Gastrocnemius medialis (tissue), 4 donors: Measurements from ENCODE around the gene ZBTB46. TPM values are rescaled to one million over a fixed set of nuclear protein-coding genes. Genes with fewer than 3 reads are reported as not detected.

Source experiments
- ATAC-seq, 2 donors: fragments of 150-250 bp; one replicate each; pipeline ENCODE4 v1.9.1; 2016
- DNase-seq, 2 donors: peaks; one replicate each; pipeline ENCODE4 v3.0.0-alpha.2; 2019
- H3K27ac ChIP-seq, 4 donors: fragments of 200-600 bp; sonication (generic); 1 replicate in 1 of 4; 2 replicates in 3 of 4; pipeline ENCODE4 v1.5.1; 2016 to 2018; ENCODE audit warnings: mild to moderate bottlenecking in 2 of 4, moderate library complexity in 1 of 4
- H3K27me3 ChIP-seq, 3 donors: fragments of 200-600 bp; sonication (generic) in 2 of 3; 1 replicate in 1 of 3; 2 replicates in 2 of 3; pipeline versions ENCODE4 v1.5.1 to v1.6.0; 2016 to 2019; ENCODE audit warnings: mild to moderate bottlenecking in 1 of 3, moderate library complexity in 1 of 3
- H3K36me3 ChIP-seq, 2 donors: fragments of 200-600 bp; sonication (generic) in 1 of 2; one replicate each; pipeline ENCODE4 v1.5.1; 2017 to 2018
- H3K4me1 ChIP-seq, 2 donors: fragments of 200-600 bp; sonication (generic) in 1 of 2; one replicate each; pipeline ENCODE4 v1.5.1; 2016 to 2017; ENCODE audit warnings: mild to moderate bottlenecking in 2 of 2
- H3K4me3 ChIP-seq, 4 donors: fragments of 200-600 bp; sonication (generic) in 3 of 4; 1 replicate in 1 of 4; 2 replicates in 3 of 4; pipeline ENCODE4 v1.5.1; 2016 to 2019; ENCODE audit warnings: mild to moderate bottlenecking in 2 of 4
- H3K9me3 ChIP-seq, 3 donors: fragments of 200-600 bp; sonication (generic) in 2 of 3; 1 replicate in 1 of 3; 2 replicates in 2 of 3; pipeline ENCODE4 v1.5.1; 2016 to 2019
- POLR2A ChIP-seq, 2 donors: fragments of 450-650 bp; IDR thresholded peaks; one replicate each; pipeline ENCODE4 v1.6.1; 2017; ENCODE audit warnings: antibody characterized with exemption in 2 of 2, mild to moderate bottlenecking in 2 of 2, moderate library complexity in 2 of 2
- in situ Hi-C, 4 donors: fragments of 200-750 bp; cut with MboI; loops; one replicate each; pipeline versions ENCODE4 v1.15.0 to v1.8.0; 2017; ENCODE audit warnings: low sequenced_read_pairs in 4 of 4
- intact Hi-C: fragments of 100-400 bp; cut with DNase I; formaldehyde crosslinking; loops from one replicate; pipeline ENCODE4 v1.15.1; 2023; ENCODE audit warnings: low total_unique reads
- total RNA-seq, 4 donors: library from RNA; depleted of rRNA; stranded (reverse); fragments of >200 nt; gene quantifications; one replicate each; pipeline versions ENCODE4 v1.1.0 to v1.2.3, GENCODE V29; 2016
- TF ChIP-seq, protein P1 (sequence below), 5 experiments: fragments of 450-650 bp in 3 of 5; fragments of 200-600 bp in 2 of 5; sonication (generic) in 2 of 5; IDR thresholded peaks in 4 of 5; conservative IDR thresholded peaks in 1 of 5; 1 replicate in 4 of 5; 2 replicates in 1 of 5; pipeline ENCODE4 v1.5.1; 2016 to 2019; ENCODE audit warnings: antibody characterized with exemption in 5 of 5, mild to moderate bottlenecking in 3 of 5, moderate library complexity in 3 of 5

The ZBTB46 gene
- total RNA-seq, 4 donors from 2014 or later = 4.3 to 7.1 (median 5.6) TPM

DNA sequence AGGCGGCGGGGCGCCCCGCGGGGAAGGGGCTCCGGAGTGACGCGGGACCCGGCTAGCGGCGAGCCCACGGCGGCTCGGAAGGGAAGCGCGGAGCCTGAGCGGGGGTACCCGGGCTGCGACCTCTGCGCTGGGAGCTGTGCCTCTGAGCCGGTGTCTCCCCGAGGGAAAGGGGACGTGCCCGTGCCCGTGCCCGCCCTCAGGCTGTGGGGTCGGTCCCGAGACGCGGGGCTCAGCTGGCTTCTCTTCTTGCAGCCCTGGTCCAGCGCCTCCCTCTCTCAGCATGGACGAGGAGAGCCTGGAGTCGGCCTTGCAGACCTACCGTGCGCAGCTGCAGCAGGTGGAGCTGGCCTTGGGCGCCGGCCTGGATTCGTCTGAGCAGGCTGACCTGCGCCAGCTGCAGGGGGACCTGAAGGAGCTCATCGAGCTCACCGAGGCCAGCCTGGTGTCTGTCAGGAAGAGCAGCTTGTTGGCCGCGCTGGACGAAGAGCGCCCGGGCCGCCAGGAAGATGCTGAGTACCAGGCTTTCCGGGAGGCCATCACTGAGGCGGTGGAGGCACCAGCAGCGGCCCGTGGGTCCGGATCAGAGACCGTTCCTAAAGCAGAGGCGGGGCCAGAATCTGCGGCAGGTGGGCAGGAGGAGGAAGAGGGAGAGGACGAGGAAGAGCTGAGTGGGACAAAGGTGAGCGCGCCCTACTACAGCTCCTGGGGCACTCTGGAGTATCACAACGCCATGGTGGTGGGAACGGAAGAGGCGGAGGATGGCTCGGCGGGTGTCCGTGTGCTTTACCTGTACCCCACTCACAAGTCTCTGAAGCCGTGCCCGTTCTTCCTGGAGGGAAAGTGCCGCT is 122.5 kb downstream of the ZBTB46 start:
- H3K4me3 ChIP-seq = peak overlapping the region; percentile 76 to 90 (median 85)
- TF ChIP-seq POLR2A (IDR thresholded peaks at IDR 0.05) = no peak
- TF ChIP-seq, protein P1, sequence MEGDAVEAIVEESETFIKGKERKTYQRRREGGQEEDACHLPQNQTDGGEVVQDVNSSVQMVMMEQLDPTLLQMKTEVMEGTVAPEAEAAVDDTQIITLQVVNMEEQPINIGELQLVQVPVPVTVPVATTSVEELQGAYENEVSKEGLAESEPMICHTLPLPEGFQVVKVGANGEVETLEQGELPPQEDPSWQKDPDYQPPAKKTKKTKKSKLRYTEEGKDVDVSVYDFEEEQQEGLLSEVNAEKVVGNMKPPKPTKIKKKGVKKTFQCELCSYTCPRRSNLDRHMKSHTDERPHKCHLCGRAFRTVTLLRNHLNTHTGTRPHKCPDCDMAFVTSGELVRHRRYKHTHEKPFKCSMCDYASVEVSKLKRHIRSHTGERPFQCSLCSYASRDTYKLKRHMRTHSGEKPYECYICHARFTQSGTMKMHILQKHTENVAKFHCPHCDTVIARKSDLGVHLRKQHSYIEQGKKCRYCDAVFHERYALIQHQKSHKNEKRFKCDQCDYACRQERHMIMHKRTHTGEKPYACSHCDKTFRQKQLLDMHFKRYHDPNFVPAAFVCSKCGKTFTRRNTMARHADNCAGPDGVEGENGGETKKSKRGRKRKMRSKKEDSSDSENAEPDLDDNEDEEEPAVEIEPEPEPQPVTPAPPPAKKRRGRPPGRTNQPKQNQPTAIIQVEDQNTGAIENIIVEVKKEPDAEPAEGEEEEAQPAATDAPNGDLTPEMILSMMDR (IDR thresholded peaks at IDR 0.05 in 4 of 5, conservative IDR thresholded peaks at IDR 0.05 in 1 of 5) = no peak
- ATAC-seq (peak in 1 of 2 donors; percentile 8), DNase-seq (no peak)
- in situ Hi-C loops (no loop called here), intact Hi-C loops (no loop called here)
- H3K9me3 ChIP-seq = no peaks in the 10 kb centered on the region
- peak overlapping the region; percentile 80 to 91 (median 90) for H3K27ac ChIP-seq
- peaks cover 11 to 23% of the 10 kb centered on the region in 2 donors for H3K4me1 ChIP-seq
- H3K36me3 ChIP-seq = peaks cover 0 to 50% of the 10 kb centered on the region in 2 donors
- no peaks in the 10 kb centered on the region for H3K27me3 ChIP-seq

DNA sequence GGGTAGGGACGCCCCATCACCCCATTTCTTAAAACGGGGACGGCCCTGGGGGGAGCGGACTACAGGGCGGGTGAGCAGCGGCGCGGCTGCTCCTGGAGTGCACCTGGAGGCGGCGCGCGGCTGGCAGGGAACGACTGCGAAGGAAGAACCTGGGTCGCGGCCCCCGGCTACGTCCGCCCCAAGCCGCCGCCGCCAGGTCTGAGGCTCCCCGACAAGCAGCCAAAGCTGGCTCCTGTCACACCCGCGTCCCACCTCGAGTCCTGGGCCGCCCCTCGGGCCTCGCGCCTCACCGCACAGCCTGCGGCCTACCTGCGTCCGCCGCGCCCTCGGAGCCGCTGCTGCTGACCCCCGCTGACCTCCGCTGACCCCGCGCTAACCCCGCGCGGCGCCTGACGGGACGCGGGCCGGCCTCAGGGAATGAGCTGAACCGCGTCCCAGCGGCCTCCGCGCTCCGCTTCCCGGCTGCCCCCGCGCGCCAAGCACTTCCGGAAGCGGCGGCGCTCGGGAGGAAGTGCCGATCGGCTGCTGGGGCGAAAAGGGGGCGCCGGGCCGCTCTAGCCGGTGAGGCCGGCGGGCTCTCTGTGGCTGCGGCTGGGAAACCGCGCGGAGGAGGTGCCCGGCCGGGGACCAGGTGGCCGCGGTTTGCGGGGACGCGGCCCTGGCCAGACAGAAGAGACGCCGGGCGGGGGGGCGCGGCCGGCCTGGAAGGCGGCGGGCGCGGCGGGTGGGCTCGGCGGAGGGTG is 123.3 kb downstream of the ZBTB46 start, which contains the start of the genes ARFRP1 and ZGPAT:
TSS of gene ARFRP1 (minus strand) at position 419 of the 743 bp plus-strand sequence. CDS start 885 bp downstream, outside the sequence.
TSS of gene ZGPAT (plus strand) at position 482 of the 743 bp plus-strand sequence. CDS start 542 bp downstream, outside the sequence.
- TF ChIP-seq, protein P1 (IDR thresholded peaks at IDR 0.05 in 4 of 5, conservative IDR thresholded peaks at IDR 0.05 in 1 of 5) = peak in 1 of 5 experiments; percentile 14
- peak; percentile 53 to 77 for TF ChIP-seq POLR2A (IDR thresholded peaks at IDR 0.05)
- no peaks in the 10 kb centered on the region for H3K27me3 ChIP-seq
- peak within 1 kb of the TSS; percentile 80 to 91 (median 90) for H3K27ac ChIP-seq
- peaks cover 0 to 49% of the 10 kb centered on the region in 2 donors for H3K36me3 ChIP-seq
- H3K4me1 ChIP-seq = peaks cover 11 to 23% of the 10 kb centered on the region in 2 donors
- peak within 1 kb of the TSS; percentile 76 to 90 (median 85) for H3K4me3 ChIP-seq
- intact Hi-C loops (loop anchor here (1.0 kb wide), 1 partner anchor 33 kb away; no protein-coding TSS in a partner anchor), in situ Hi-C loops (no loop called here)
- ATAC-seq (peak; percentile 93 to 95), DNase-seq (peak; percentile 81 to 86)
- H3K9me3 ChIP-seq = no peaks in the 10 kb centered on the region

DNA sequence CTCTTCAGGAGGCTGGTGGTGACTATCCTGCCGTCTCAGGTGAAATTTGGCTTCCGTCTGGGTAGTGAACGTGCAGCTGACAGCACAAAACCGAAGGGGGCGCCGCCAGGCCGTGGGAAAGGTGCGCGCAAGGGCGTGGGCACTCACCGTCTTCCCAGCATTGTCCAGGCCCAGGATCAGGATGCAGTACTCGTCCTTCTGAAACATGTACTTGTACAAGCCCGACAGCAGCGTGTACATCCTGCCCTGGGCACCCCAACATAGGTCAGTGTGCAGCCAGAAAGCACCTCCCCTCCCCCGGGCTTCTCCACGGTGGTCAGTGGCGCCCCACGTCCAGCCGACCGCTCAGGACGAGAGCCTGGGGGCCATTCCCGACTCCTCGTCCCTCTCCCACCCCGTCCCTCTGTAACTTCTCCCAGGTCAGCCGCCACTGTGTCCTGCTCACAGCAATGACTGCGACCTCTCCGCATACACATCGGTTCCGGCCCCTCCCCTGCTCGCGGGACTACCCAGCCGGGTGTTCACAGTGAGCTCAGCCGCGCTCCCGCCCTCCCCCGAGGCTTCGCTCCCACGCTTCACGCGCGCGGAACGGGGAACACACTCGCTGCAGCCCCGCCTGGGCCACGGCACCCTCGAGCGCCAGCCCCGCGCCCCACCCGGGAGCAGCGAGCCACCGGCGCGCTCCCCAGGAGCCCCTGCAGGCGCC is 124.1 kb downstream of the ZBTB46 start:
- Histone ChIP-seq H3K27me3 (no peaks in the 10 kb centered on the region), H3K9me3 (no peaks in the 10 kb centered on the region), H3K4me3 (peak overlapping the region; percentile 76 to 90 (median 85)), H3K4me1 (peaks cover 11 to 23% of the 10 kb centered on the region in 2 donors), H3K27ac (peak overlapping the region; percentile 80 to 91 (median 90)), H3K36me3 (peaks cover 0 to 42% of the 10 kb centered on the region in 2 donors)
- TF ChIP-seq POLR2A (IDR thresholded peaks at IDR 0.05) = no peak
- DNase-seq (peak in 1 of 2 donors; percentile 51), ATAC-seq (peak; percentile 19 to 20)
- intact Hi-C loops (loop anchor here (1.0 kb wide), 1 partner anchor 33 kb away; no protein-coding TSS in a partner anchor), in situ Hi-C loops (no loop called here)

DNA sequence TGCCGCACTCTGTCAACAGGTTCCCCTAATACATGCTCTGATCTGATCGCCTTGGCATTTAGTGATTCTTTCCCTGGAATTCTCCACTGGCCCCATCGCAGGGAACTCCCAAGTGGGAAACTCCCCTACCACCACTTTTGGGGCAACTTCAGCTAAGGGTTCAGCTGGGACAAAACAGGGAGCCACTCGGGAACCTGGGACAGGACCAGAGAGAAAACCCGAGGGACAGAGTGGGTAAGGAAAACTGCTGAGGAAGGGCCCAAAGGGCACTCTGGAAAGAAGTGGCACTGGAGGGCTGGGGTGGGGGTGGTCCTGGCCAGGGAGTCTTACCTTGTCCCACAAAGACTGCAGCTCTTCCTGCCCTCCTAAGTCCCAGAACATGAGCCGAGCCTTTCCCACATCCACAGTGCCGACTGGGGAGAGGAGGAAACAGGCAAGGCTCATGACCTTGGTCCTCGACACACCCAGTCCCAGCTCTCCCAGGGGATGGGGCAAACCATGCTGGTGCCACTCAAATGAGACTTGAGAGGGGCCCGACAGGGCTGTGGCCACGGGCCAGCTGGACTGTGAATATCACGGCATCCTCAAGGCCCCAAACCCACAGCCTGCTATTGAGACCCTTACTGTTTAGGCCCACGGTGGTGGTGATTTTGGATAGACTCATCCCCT is 124.9 kb downstream of the ZBTB46 start:
- in situ Hi-C loops (no loop called here), intact Hi-C loops (no loop called here)
- ATAC-seq = no peak
- peaks cover 0 to 33% of the 10 kb centered on the region in 2 donors for H3K36me3 ChIP-seq
- no peaks in the 10 kb centered on the region for H3K9me3 ChIP-seq
- TF ChIP-seq POLR2A (IDR thresholded peaks at IDR 0.05) = no peak
- TF ChIP-seq, protein P1 (IDR thresholded peaks at IDR 0.05 in 4 of 5, conservative IDR thresholded peaks at IDR 0.05 in 1 of 5) = no peak
- H3K4me1 ChIP-seq = peaks cover 11 to 23% of the 10 kb centered on the region in 2 donors
- no peaks in the 10 kb centered on the region for H3K27me3 ChIP-seq
- DNase-seq = no peak
- peak overlapping the region; percentile 76 to 90 (median 85) for H3K4me3 ChIP-seq
- H3K27ac ChIP-seq = peak overlapping the region; percentile 80 to 91 (median 90)
